ENCODE results near the gene NAV2.

The NAV2 gene

DNA sequence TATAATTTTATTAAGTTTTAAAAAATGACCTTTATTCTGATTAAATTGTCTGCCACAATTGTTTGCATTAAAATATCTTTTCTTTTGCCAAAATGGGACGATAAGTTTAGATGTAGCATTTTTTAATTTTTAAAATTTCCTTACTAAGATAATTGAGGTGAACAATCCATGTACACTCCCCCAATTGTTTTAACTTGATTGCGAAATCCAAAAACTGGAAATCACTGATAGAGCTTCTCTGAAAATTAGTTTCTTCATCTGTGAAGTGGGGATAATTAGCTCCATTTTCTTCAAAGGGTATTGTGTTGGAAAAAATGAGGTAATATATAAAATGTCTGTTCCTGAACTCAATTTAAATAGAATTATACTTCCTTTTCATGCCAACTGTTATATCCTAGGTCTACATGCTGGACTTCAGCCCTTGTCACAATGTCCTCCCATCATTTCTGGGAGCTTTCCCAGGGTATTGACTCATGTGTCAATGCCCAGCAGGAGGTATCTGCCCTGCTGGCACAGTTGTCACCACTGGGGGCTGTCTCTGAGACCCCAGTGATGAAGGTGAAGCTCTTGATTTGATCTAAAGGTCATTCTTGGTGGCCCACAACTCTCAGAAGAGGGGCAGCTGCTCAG lies 28.7 kb upstream of the NAV2 start:
- DNase-seq (ENCODE audit: low read depth): no peak

DNA sequence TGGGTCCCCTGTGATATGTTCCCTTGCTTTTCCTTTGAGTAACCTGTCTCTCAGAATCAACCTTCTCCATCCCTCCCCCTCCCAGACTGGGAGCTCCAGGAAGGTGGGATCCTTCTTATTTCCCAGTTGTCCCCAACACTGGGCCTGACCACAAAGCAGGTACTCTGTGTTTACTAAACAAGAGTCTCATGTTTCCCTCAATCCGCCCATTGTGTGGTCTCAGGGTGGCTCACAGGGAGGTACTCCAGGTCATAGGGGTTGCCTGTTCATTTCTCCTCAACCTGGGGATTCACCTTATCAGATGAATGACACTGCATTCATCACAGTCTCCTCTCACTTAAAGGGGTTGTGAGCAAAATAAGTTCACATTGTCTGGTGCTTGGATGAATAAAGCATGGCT lies 26.4 kb upstream of the NAV2 start:
- DNase-seq (ENCODE audit: low read depth): no peak

DNA sequence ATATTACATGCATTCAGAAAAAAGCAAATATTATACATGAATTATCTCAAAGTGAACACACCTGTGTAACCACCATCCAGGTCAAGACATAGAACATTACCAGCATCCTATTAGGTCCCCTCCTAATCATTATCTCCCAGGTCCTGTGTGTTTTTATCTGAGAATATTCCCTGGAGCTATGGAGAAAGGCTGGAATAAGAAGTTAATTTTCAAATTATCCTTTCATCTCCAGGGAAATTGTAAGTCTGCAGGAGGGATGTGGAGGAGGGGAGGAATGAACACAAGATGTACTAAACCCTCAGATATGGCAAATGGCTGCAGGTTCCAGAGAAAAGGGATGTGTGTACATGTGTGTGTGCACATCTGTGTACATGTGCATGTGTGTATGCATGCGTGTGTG lies 25.2 kb upstream of the NAV2 start:
- no peak for DNase-seq (ENCODE audit: low read depth)

DNA sequence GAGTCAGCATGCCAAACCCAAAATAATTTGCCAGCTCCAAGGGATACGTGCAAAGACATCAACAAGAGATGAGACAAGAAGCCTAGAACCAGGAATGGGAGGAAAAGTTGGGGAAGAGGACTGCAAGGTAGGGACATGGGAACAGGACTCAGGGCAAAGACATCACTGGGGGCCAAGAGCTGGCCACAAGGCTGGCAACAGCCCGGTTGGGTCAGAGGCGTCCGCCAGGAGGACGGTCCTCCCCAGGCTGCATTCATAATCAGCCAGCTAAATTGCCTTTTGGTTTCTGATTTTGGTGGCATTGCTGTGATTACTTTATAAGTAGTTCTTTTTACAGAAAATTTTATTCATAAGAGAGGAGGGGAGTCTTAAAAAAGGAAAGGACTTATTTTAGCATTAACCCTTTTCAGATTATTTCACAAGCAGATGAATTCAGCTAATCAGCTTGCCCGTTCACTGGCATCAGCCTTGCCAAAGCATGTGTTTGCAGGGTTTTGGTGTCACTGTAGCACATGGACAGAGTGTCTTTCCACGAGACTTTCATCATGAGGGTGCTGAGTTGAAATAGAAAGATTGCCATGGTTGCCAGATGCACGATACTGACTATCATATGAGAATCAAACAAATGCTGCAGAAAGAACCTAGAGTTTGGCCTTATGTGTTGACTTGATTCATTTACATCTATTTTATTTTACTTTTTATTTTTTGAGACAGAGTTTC lies 23.2 kb upstream of the NAV2 start:
- DNase-seq (ENCODE audit: low read depth): no peak

DNA sequence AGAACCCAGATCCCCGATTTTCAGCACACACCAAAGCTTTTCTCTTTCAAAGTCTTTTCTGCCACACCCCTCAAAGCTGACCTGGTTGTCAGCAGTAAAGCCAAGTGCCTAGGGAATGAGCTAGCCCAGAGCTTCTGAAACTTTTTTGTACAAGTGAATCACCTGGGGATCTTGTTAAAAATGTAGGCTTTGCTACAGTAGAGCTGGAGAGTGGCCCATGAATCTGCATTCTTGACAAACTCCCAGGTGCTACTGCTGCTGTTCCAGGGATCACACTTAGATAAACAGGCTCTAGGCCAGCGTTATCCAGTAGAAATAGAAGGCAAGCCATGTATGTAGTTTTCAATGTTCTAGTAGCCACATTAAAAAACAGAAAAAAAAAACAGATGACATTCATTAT lies 21.8 kb upstream of the NAV2 start:
- no peak for DNase-seq (ENCODE audit: low read depth)

DNA sequence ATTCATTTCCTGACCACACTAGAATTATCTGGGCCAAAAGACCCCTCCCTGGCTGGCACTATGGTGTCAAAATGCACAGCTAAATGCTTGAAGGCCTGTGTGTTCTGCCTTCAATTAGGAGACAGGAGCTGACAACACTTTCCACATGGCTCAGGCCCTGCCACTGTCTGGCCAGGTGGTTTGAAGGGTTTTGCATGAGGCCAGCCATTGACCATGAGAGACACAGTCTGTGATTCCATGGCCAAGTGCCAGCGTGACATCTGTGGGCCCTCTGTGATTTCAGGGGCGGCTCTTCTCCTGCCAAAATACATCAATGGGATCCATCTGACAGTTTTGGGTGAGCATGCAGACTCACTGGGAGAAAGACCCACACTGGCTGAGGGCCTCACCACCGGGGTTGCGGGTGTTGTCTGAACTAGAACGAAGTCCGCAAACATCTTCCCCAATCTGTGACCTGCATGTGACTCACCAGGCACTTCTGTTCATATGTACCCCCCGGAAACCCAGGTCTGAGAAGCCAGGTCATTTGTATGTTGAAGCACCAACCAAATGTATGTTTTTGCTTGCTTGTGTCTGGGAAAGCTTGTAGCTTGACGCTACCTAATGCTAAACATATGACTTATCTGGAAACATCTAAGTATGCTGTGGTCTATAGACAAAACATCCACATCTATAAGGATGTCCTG lies 20.7 kb upstream of the NAV2 start:
- DNase-seq (ENCODE audit: low read depth): no peak

DNA sequence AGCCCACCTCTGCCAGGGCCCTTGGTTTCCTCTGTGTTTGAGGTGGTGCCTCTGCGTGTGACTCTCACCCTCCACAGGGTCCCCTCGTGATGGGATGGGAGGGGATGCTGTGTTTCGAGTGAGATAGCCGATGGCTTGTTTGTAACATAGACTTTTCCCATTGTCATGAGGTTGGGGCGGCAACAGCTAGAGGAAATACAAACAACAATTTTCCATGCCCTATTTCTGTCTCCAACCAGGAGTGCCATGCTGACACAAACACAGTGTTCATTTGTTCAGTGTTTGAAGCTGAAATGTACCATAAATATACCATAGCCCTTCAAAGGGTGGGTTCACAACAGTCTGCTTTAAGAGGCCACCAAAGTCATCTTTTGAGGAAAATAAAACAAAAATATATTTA lies 19.5 kb upstream of the NAV2 start:
- DNase-seq (ENCODE audit: low read depth): no peak

DNA sequence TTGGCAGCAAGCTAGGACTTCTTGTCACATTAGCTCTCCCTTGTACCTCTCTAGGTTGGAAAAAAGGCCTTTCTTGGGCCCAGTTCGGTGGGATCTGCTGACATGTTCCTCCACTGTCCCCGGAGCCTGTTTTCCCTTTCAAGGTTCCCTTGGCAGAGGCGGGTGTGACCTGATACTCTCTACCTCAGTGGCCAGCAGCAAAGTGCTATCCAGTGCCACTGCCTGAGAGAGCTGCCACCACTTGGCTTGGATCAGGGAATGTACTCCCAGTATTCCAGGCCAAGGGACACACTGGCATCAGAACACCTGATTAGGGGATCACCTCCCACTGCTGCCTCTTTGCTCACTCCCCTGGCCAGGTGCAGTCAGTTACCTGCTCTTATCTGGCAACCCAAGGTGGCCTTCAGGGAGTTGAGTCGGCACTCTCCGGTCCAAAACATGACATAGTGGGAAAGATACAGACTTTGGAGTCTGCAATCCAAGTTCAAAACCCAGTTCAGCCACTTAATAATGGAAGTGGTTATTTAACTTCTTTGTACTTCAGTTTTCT lies 17.8 kb upstream of the NAV2 start:
- DNase-seq (ENCODE audit: low read depth): no peak

DNA sequence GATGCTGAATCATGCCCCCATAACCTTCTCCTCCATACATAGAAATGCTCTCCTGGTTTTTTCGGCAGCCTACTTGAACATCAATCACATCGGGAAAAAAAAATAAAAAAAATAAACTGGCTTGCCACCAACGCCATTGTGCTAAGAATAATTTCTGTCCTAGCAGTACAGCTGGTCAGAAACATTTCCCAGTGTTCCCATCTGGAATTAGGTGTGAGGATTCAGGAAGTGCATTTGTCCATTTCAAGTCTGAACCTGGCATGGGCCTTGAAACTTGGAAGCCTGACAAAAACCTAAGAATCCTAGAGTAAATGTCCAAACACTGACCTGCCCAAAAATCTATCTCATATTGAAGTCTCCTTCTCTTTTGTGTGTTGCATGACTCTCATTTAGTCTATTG lies 16.6 kb upstream of the NAV2 start:
- DNase-seq (ENCODE audit: low read depth): no peak

DNA sequence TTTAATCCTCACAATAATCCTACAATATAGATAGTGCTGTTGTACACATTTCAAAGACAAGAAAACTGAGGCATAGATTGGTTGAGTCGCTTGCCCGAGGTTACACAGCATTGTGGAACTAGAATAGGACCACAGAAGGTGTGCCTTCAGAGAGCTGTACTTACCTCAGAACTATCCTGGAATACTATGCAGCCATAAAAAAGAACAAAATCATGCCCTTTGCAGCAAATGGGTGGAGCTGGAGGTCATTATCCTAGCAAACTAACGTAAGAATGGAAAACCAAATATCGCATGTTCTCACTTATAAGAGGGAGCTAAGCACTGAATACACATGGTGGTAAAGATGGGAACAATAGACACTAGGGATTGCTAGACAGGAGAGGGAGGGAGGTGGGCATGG lies 15.7 kb upstream of the NAV2 start:
- no peak for DNase-seq (ENCODE audit: low read depth)

DNA sequence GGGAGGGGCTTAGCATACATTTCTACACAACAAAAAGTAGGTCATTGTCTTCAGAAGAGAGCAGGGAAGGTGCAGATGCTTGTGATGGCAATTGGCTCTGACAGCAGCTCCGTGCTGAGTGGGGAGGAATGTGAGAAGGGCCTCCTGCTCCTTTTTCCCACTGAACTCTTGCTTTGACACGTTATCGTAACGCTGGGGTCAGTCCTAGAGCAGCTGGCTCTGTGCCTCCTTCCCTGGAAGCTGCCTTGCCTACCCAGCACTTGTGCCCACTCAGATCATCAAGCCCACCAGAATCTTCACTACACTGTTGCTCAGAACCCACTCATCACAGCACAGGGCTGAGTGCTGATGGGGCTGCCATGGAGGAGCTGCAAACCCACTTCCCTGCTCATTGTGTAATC lies 14.9 kb upstream of the NAV2 start:
- no peak for DNase-seq (ENCODE audit: low read depth)

DNA sequence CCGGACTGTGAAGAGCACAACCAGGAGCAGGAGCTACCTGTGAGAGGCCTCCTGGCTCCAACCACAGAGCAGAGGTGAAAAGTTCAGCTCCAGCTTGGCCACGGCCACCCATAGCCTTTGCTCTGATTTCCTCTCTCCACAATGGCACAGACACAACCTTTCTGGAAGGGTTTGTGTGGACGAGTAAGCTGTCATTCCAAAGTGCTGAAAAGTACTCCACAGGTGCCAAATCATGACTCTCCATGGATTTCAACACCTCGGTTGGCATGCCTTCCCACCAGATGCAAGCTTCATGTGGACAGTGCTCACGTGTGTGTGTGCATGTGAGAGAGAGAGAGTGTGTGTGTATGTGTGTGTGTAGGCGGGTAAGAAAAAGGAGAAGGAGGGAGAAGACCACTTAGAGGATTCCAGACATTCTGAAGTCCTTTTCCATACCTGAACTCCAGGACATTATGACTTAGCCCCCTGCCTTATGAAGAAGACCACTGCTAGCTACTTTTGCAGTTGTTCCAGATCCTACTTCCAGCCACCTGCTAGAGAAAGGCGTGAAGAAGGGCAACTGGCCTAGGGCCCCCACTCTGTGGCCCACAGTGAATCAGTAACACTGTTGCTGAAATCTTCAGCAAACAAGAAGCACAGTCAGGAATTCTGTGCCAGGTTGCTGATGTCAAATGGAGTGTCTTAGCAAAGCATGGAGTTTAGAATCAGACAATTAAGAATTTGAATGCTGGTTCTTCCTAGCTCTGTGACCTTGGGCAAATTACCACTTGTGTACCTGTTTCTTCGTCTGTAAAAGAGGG lies 13.9 kb upstream of the NAV2 start:
- DNase-seq (ENCODE audit: low read depth): no peak

DNA sequence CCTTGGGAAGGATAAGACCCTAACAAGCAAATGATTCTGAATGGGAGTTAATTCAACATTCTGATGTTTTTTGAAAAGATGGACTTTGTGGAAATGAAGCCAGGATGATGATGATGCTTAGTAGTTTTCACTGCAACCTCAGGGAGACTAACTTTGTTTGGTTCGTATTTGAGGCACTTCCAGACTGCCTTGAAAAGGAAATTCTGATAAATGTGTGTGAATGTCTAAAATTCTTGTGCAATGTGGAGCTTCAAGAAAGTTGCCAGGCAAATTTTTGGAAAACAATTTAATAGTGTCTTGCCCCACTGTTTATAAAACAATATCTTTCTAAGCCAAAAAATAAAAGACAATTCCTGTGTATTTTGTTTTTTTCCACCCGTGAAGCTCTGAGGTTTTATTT lies 11.2 kb upstream of the NAV2 start:
- DNase-seq (ENCODE audit: low read depth): no peak

DNA sequence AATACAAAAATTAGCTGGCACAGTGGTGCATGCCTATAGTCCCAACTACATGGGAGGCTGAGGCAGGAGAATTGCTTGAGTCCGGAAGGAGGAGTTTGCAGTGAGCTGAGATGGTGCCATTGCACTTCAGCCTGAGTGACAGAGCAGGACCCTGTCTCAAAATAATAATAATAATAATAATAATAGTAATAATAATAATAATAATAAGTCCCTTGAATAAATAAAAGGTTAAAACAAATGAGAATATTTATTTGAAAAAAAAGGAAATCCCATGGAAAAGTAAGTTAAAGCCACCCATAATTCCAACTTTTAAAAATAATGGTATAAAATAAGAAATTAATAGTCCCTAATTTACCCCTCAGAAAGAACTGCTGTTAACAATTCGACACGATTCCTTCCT lies 10.0 kb upstream of the NAV2 start:
- no peak for DNase-seq (ENCODE audit: low read depth)

DNA sequence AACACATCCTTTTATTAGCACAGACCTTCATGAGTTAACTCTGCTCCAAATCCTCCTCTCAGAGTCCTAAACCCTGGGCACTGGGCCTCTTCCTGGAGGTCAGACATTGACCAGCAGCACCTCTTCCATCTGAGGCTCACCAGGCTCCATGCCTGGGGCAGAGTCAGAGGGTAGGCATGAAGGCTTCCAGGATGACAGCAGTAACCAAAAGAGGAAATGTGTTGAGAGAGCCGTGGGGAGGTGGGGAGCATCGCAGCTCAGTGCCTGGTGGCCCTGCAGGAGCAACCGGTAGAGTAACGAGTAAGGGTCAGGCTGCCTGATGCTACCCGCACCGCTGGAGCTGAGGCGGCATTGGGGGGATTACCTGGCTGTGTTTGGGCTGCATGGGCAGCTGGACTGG lies 9.4 kb upstream of the NAV2 start:
- DNase-seq (ENCODE audit: low read depth): no peak

DNA sequence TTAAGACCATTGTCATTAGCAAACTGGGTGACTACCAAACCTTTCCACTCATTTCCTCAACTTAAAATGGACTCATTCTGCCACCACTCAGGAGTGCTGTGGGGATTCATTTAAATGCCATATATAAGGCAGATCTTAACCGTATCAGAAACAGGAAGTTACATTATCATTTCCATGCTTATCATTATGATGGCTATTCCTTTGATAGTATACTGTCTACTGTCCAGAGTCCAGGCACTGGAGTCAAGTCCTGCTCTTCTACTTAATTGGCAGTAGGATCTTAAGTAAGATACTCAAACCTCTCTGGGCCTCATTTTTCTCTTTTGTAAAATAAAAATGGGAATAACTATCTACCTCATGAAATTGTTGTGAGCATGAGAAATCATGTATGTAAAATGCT lies 8.4 kb upstream of the NAV2 start:
- DNase-seq (ENCODE audit: low read depth): no peak

DNA sequence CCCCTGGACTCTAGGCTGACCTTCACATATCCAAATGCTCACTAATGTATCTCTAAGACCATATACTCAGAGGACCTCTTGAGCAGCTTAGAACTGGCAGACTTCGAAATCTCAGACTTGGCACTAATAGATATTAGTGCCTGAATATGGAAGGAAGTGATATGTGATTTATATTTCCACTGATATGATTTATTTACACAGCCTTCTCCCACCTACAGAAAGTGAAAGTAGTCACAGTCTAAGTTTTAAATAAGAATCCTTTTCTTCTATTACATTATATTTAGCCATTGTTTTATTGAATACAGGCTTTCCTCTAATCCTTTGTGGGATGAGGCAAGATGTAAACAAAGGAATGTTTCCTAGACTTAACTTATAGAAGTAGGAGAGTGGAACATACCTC lies 6.7 kb upstream of the NAV2 start:
- DNase-seq (ENCODE audit: low read depth): no peak

DNA sequence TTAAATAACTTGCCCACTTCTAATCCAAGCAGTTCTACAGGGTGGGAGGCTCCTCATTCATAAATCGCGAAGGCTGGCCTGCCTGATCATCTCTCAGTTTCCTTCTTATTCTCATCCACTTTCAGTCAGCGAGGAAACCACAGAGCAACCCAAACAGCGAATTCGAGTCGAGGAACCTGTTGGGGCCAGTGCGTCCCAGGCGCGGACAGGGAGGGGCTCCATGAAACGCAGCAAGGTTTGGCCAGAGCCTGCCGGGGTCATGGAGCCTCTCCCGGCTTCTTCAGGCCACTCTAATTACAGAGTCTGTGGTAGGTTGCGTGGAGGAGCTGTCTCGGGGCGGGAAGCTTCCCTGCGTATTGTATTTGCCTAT lies 741 bp upstream of the NAV2 start:
- DNase-seq (ENCODE audit: low read depth): no peak

DNA sequence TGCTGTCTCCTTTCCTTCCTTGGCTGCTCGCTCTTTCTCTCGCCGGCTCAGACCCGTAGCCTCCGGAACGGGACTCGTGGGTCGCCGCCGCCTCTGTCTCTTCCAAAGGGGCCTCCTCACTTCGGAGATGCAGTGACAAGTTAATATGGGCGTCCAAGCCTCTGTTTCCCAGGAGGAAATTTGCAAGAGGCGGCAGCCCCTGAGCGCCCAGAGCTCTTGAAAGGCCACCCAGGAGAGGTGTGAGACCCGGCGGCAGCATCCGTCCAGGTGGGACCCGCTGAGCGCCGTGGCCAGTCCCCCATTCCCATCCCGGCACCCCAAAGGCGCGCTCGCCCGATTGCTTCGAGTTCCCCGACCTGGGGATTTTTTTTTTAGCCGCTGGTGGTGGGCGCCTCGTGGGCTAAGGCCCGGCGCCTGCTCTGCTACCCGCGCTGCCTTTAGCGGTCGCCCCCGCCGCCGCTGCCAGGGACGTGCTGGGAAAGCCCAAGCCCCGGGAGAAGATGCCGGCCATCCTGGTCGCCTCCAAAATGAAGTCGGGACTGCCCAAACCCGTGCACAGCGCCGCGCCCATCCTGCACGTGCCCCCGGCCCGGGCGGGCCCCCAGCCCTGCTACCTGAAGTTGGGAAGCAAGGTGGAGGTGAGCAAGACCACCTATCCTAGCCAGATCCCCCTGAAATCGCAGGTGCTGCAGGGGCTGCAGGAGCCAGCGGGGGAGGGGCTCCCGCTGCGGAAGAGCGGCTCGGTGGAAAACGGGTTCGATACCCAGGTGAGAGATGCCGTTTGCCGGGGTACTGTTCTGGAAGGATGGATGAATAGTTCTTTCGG lies 772 bp downstream of the NAV2 start:
- no peak for DNase-seq (ENCODE audit: low read depth)

DNA sequence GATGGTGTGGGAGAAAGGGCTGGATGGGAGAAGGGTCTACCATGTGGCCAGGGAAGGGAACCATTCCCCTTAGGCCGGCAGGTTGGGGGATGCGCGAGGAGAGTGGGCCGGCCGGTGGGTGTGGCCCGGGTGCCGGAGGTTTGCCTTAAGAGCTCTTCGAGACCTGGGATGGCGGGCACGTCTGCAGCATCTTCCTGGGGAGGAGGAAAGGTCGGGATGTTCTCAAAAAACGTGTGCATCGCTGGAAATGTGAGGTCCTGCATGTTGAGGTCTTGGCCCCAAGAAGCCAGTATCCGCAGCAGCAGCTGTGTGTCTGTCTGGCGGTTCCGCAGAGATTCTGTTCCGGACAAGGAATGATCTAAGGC lies 1.4 kb downstream of the NAV2 start:
- DNase-seq (ENCODE audit: low read depth): no peak

DNA sequence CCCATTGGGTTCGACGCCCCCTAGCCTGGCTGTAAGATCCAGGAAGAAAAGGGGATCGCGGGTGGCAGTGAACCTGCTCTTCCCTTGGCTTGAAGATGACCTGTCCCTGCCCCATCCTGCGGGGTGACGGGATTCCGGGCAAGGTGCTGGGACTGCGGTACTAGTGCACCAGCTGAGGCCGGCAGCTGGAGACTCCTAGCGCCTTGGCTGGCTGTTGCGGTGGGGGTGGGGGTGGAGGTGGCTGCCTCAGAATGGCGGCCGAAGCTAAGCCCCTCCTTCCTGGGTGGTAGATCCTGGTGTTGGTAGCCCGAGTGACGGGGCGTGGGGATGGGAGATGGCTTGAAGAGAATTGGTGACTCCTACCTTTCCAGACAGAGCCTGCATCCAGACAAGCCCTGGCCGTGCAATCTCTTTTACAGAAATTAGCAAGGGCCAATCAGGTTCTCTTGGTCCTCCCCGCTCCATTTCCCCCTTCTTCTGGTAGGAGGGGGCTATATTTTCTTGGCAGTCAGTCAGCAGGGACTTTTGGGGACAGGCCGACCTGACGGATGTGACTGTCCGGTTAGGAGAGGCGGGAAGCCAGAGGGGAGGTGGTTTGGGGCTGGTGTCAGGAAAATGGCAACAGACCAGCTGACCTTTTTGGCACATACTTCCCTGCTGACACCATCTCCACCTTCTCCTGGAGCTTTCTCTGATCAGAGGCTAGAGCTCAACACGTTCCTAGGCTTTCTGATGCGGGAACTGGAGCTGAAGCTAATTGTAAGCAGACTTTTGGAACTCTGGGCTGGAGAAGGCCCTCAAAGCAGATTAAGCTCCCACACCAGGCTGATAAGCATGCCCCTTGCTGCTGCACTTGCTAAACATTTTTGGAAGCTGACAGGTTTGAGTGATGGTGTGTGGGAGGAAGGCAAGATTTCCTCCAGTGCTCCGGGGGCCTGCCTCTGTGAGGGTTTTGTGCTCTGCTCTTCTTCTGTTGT lies 2.0 kb downstream of the NAV2 start:
- DNase-seq (ENCODE audit: low read depth): no peak
